Measurements from ENCODE around the gene C22orf39.

DNA sequence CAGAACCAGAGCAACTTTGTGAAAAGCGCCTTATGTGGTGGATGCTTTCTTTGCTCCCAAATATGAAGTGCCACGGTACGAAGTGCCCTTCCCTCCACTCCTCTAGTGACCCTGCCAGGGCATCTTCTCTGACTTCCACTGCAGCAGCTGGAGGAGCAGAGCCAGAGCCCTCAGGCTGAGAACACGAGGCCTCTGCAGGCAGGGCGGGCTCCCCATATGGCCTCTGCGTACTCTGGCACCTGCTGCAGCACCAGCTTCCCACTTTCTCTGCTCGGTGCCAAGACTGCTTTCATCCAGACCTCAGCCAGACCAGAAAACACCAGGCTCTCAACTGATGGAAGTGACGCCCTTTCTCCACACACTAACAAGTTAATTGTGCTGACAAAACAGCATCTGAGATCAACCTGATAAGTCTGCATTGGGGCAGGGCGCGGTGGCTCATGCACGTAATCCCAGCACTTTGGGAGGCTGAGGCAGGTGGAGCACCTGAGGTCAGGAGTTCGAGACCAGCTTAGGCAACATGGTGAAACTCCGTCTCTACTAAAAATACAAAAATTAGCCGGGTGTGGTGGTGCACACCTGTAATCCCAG, 18.7 kb upstream of the C22orf39 start:
- TF ChIP-seq ZNF274 (IDR thresholded peaks at IDR 0.05; ENCODE audit: low read depth, low read length) = no peak
- TF ChIP-seq SUZ12 (IDR thresholded peaks at IDR 0.05; ENCODE audit: extremely low read depth, insufficient read depth, insufficient read length) = no peak
- no peak for TF ChIP-seq YY1 (IDR thresholded peaks at IDR 0.05; ENCODE audit: insufficient read depth, insufficient read length)

Measured in NT2/D1 (cell line).